Ramos (cell line): ENCODE results near the gene STEEP1.
"Not testable (repeated sequence)": the region's sequence is repeated elsewhere in the genome, so short reads cannot be mapped to it uniquely, and the experiment has no call there.

Source experiments
- in situ Hi-C: fragments of 300-500 bp; cut with MboI; formaldehyde crosslinking; loops from one replicate; pipeline ENCODE4 v1.14.3; 2022; ENCODE audit warnings: low sequenced_read_pairs; ENCODE audit not compliant: unreplicated experiment

The STEEP1 gene

GRCh38 chrX:119493851-119494495 is 71.2 kb downstream of the STEEP1 start:
- in situ Hi-C loops = not testable (repeated sequence)

GRCh38 chrX:119492463-119492862 is 72.7 kb downstream of the STEEP1 start:
- in situ Hi-C loops = no loop called here

- in situ Hi-C loops = no loop called here
Observed at GRCh38 chrX:119489212-119490074, 75.8 kb downstream of the STEEP1 start.

GRCh38 chrX:119488749-119489148 is 76.5 kb downstream of the STEEP1 start:
- in situ Hi-C loops = no loop called here
